ENCODE measurements around the gene SPATA31D4. TPM values are rescaled to one million over a fixed set of nuclear protein-coding genes. Genes with fewer than 3 reads are reported as not detected.
"Not testable (repeated sequence)": the region's sequence is repeated elsewhere in the genome, so short reads cannot be mapped to it uniquely, and the experiment has no call there.

The SPATA31D4 gene
- total RNA-seq, 1 donor from 2014 or later: not detected

- H3K27me3 ChIP-seq (ENCODE audit: control insufficient read depth in 3 of 3, insufficient read depth in 3 of 3, low read length in 3 of 3): no peaks in the 10 kb centered on the region
- no peak overlapping the region for H3K27ac ChIP-seq (ENCODE audit: low read depth, low read length)
Measured at GRCh38 chr9:81902196-81902595, 26.0 kb upstream of the SPATA31D4 start.

GRCh38 chr9:81902626-81903025 is 25.6 kb upstream of the SPATA31D4 start:
- H3K9ac ChIP-seq (ENCODE audit: low read depth in 1 of 3, low read length in 3 of 3): no peak overlapping the region
- H3K27ac ChIP-seq (ENCODE audit: low read depth, low read length): no peak overlapping the region
- H3K4me1 ChIP-seq (ENCODE audit: control insufficient read depth in 3 of 3, insufficient read depth in 3 of 3, low read length in 3 of 3): no peaks in the 10 kb centered on the region
- H3K4me3 ChIP-seq (ENCODE audit: low read length in 3 of 3): no peak overlapping the region
- H3K27me3 ChIP-seq (ENCODE audit: control insufficient read depth in 3 of 3, insufficient read depth in 3 of 3, low read length in 3 of 3): no peaks in the 10 kb centered on the region
- no peaks in the 10 kb centered on the region for H3K36me3 ChIP-seq (ENCODE audit: control insufficient read depth in 3 of 3, insufficient read depth in 3 of 3, low read length in 3 of 3)
- no peaks in the 10 kb centered on the region for H3K9me3 ChIP-seq (ENCODE audit: control insufficient read depth in 3 of 3, low read length in 3 of 3)

More at GRCh38 chr9:81902196-81902595, 26.0 kb upstream of the SPATA31D4 start:
- no peaks in the 10 kb centered on the region for H3K36me3 ChIP-seq (ENCODE audit: control insufficient read depth in 3 of 3, insufficient read depth in 3 of 3, low read length in 3 of 3)
- no peaks in the 10 kb centered on the region for H3K9me3 ChIP-seq (ENCODE audit: control insufficient read depth in 3 of 3, low read length in 3 of 3)
- H3K4me1 ChIP-seq (ENCODE audit: control insufficient read depth in 3 of 3, insufficient read depth in 3 of 3, low read length in 3 of 3): no peaks in the 10 kb centered on the region
- H3K4me3 ChIP-seq (ENCODE audit: low read length in 3 of 3): no peak overlapping the region
- no peak overlapping the region for H3K9ac ChIP-seq (ENCODE audit: low read depth in 1 of 3, low read length in 3 of 3)

- Histone ChIP-seq H3K9ac (ENCODE audit: low read depth in 1 of 3, low read length in 3 of 3) (no peak overlapping the region), H3K4me3 (ENCODE audit: low read length in 3 of 3) (no peak overlapping the region), H3K4me1 (ENCODE audit: control insufficient read depth in 3 of 3, insufficient read depth in 3 of 3, low read length in 3 of 3) (no peaks in the 10 kb centered on the region), H3K36me3 (ENCODE audit: control insufficient read depth in 3 of 3, insufficient read depth in 3 of 3, low read length in 3 of 3) (no peaks in the 10 kb centered on the region), H3K27me3 (ENCODE audit: control insufficient read depth in 3 of 3, insufficient read depth in 3 of 3, low read length in 3 of 3) (no peaks in the 10 kb centered on the region), H3K27ac (ENCODE audit: low read depth, low read length) (no peak overlapping the region), H3K9me3 (ENCODE audit: control insufficient read depth in 3 of 3, low read length in 3 of 3) (no peaks in the 10 kb centered on the region)
Measured at GRCh38 chr9:81906671-81907070, 21.6 kb upstream of the SPATA31D4 start.

- H3K9me3 ChIP-seq (ENCODE audit: control insufficient read depth in 3 of 3, low read length in 3 of 3): no peaks in the 10 kb centered on the region
Measured at GRCh38 chr9:81912135-81912534, 16.1 kb upstream of the SPATA31D4 start.

GRCh38 chr9:81915801-81916505 is 12.3 kb upstream of the SPATA31D4 start:
- Histone ChIP-seq H3K9ac (ENCODE audit: low read depth in 1 of 3, low read length in 3 of 3) (no peak overlapping the region), H3K4me3 (ENCODE audit: low read length in 3 of 3) (no peak overlapping the region), H3K36me3 (ENCODE audit: control insufficient read depth in 3 of 3, insufficient read depth in 3 of 3, low read length in 3 of 3) (no peaks in the 10 kb centered on the region), H3K9me3 (ENCODE audit: control insufficient read depth in 3 of 3, low read length in 3 of 3) (no peaks in the 10 kb centered on the region), H3K4me1 (ENCODE audit: control insufficient read depth in 3 of 3, insufficient read depth in 3 of 3, low read length in 3 of 3) (no peaks in the 10 kb centered on the region), H3K27me3 (ENCODE audit: control insufficient read depth in 3 of 3, insufficient read depth in 3 of 3, low read length in 3 of 3) (no peaks in the 10 kb centered on the region), H3K27ac (ENCODE audit: low read depth, low read length) (no peak overlapping the region)

More at GRCh38 chr9:81912135-81912534, 16.1 kb upstream of the SPATA31D4 start:
- H3K9ac ChIP-seq (ENCODE audit: low read depth in 1 of 3, low read length in 3 of 3): no peak overlapping the region
- H3K27ac ChIP-seq (ENCODE audit: low read depth, low read length): no peak overlapping the region
- H3K27me3 ChIP-seq (ENCODE audit: control insufficient read depth in 3 of 3, insufficient read depth in 3 of 3, low read length in 3 of 3): no peaks in the 10 kb centered on the region
- H3K4me3 ChIP-seq (ENCODE audit: low read length in 3 of 3): no peak overlapping the region
- H3K36me3 ChIP-seq (ENCODE audit: control insufficient read depth in 3 of 3, insufficient read depth in 3 of 3, low read length in 3 of 3): no peaks in the 10 kb centered on the region
- no peaks in the 10 kb centered on the region for H3K4me1 ChIP-seq (ENCODE audit: control insufficient read depth in 3 of 3, insufficient read depth in 3 of 3, low read length in 3 of 3)

GRCh38 chr9:81918507-81918906 is 9.7 kb upstream of the SPATA31D4 start:
- not testable (repeated sequence) for H3K36me3 ChIP-seq (ENCODE audit: control insufficient read depth in 3 of 3, insufficient read depth in 3 of 3, low read length in 3 of 3); H3K9ac ChIP-seq (ENCODE audit: low read depth in 1 of 3, low read length in 3 of 3); H3K27me3 ChIP-seq (ENCODE audit: control insufficient read depth in 3 of 3, insufficient read depth in 3 of 3, low read length in 3 of 3); H3K4me1 ChIP-seq (ENCODE audit: control insufficient read depth in 3 of 3, insufficient read depth in 3 of 3, low read length in 3 of 3); H3K27ac ChIP-seq (ENCODE audit: low read depth, low read length); H3K4me3 ChIP-seq (ENCODE audit: low read length in 3 of 3); H3K9me3 ChIP-seq (ENCODE audit: control insufficient read depth in 3 of 3, low read length in 3 of 3)

- H3K9me3 ChIP-seq (ENCODE audit: control insufficient read depth in 3 of 3, low read length in 3 of 3); H3K4me1 ChIP-seq (ENCODE audit: control insufficient read depth in 3 of 3, insufficient read depth in 3 of 3, low read length in 3 of 3); H3K27ac ChIP-seq (ENCODE audit: low read depth, low read length); H3K9ac ChIP-seq (ENCODE audit: low read depth in 1 of 3, low read length in 3 of 3); H3K36me3 ChIP-seq (ENCODE audit: control insufficient read depth in 3 of 3, insufficient read depth in 3 of 3, low read length in 3 of 3); H3K27me3 ChIP-seq (ENCODE audit: control insufficient read depth in 3 of 3, insufficient read depth in 3 of 3, low read length in 3 of 3); H3K4me3 ChIP-seq (ENCODE audit: low read length in 3 of 3): not testable (repeated sequence)
Measured at GRCh38 chr9:81930147-81930546, 1.9 kb downstream of the SPATA31D4 start.

- not testable (repeated sequence) for H3K9me3 ChIP-seq (ENCODE audit: control insufficient read depth in 3 of 3, low read length in 3 of 3); H3K27me3 ChIP-seq (ENCODE audit: control insufficient read depth in 3 of 3, insufficient read depth in 3 of 3, low read length in 3 of 3); H3K4me3 ChIP-seq (ENCODE audit: low read length in 3 of 3); H3K36me3 ChIP-seq (ENCODE audit: control insufficient read depth in 3 of 3, insufficient read depth in 3 of 3, low read length in 3 of 3); H3K9ac ChIP-seq (ENCODE audit: low read depth in 1 of 3, low read length in 3 of 3); H3K4me1 ChIP-seq (ENCODE audit: control insufficient read depth in 3 of 3, insufficient read depth in 3 of 3, low read length in 3 of 3); H3K27ac ChIP-seq (ENCODE audit: low read depth, low read length)
Measured at GRCh38 chr9:81933547-81933946, 5.3 kb downstream of the SPATA31D4 start.

GRCh38 chr9:81943393-81943792 is 15.2 kb downstream of the SPATA31D4 start, which contains the start of gene SPATA31D3:
SPATA31D3 (plus strand) TSS chr9:81943500; CDS start chr9:81943586, 86 bp downstream.
- H3K27ac ChIP-seq (ENCODE audit: low read depth, low read length); H3K9me3 ChIP-seq (ENCODE audit: control insufficient read depth in 3 of 3, low read length in 3 of 3); H3K36me3 ChIP-seq (ENCODE audit: control insufficient read depth in 3 of 3, insufficient read depth in 3 of 3, low read length in 3 of 3); H3K4me3 ChIP-seq (ENCODE audit: low read length in 3 of 3); H3K4me1 ChIP-seq (ENCODE audit: control insufficient read depth in 3 of 3, insufficient read depth in 3 of 3, low read length in 3 of 3); H3K27me3 ChIP-seq (ENCODE audit: control insufficient read depth in 3 of 3, insufficient read depth in 3 of 3, low read length in 3 of 3); H3K9ac ChIP-seq (ENCODE audit: low read depth in 1 of 3, low read length in 3 of 3): not testable (repeated sequence)

- H3K9me3 ChIP-seq (ENCODE audit: control insufficient read depth in 3 of 3, low read length in 3 of 3); H3K36me3 ChIP-seq (ENCODE audit: control insufficient read depth in 3 of 3, insufficient read depth in 3 of 3, low read length in 3 of 3); H3K4me1 ChIP-seq (ENCODE audit: control insufficient read depth in 3 of 3, insufficient read depth in 3 of 3, low read length in 3 of 3); H3K27me3 ChIP-seq (ENCODE audit: control insufficient read depth in 3 of 3, insufficient read depth in 3 of 3, low read length in 3 of 3); H3K27ac ChIP-seq (ENCODE audit: low read depth, low read length); H3K4me3 ChIP-seq (ENCODE audit: low read length in 3 of 3); H3K9ac ChIP-seq (ENCODE audit: low read depth in 1 of 3, low read length in 3 of 3): not testable (repeated sequence)
Measured at GRCh38 chr9:81948650-81949049, 20.4 kb downstream of the SPATA31D4 start.

Measured in skeletal muscle tissue (tissue), 4 donors.